ENCODE measurements around the gene ZSCAN31.
"Not testable (repeated sequence)": the region's sequence is repeated elsewhere in the genome, so short reads cannot be mapped to it uniquely, and the experiment has no call there.

DNA sequence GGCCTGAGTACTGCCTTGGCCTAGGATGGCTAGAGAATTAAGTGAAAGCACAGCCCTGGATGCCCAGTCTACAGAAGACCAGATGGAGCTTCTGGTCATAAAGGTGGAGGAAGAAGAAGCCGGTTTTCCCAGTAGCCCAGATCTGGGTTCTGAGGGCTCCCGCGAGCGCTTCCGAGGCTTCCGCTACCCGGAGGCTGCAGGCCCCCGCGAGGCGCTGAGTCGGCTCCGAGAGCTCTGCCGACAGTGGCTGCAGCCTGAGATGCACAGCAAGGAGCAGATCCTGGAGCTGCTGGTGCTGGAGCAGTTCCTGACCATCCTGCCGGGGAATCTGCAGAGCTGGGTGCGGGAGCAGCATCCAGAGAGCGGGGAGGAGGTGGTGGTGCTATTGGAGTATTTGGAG, 23.6 kb upstream of the ZSCAN31 start:
- TF ChIP-seq, protein P1, sequence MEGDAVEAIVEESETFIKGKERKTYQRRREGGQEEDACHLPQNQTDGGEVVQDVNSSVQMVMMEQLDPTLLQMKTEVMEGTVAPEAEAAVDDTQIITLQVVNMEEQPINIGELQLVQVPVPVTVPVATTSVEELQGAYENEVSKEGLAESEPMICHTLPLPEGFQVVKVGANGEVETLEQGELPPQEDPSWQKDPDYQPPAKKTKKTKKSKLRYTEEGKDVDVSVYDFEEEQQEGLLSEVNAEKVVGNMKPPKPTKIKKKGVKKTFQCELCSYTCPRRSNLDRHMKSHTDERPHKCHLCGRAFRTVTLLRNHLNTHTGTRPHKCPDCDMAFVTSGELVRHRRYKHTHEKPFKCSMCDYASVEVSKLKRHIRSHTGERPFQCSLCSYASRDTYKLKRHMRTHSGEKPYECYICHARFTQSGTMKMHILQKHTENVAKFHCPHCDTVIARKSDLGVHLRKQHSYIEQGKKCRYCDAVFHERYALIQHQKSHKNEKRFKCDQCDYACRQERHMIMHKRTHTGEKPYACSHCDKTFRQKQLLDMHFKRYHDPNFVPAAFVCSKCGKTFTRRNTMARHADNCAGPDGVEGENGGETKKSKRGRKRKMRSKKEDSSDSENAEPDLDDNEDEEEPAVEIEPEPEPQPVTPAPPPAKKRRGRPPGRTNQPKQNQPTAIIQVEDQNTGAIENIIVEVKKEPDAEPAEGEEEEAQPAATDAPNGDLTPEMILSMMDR (conservative IDR thresholded peaks at IDR 0.05; ENCODE audit: low read length) = not testable (repeated sequence)
- TF ChIP-seq EZH2phosphoT487 (IDR thresholded peaks at IDR 0.05; ENCODE audit: borderline replicate concordance) = not testable (repeated sequence)
